ENCODE measurements around the gene TMEM151A.

DNA sequence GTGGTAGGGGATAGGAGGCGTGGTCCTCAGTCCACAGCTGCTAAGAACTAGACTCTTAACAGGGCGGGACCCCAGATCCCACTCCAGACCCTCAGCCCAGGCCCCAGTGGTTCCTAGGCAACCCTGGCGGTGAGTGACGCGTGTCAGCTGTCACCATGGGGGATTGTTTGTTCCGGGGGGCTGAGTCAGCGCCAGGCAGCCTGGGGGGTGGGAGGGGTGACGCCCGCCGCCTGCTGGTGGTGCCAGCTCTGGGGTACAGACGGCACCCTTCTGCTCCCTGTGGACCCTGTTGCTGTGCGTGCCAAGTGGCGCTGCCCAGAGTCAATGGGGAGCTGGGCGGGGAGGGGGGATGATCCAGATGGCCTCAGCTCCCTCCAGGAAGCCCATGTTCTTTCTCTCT lies 11.3 kb upstream of the TMEM151A start:
- TF ChIP-seq, protein P1, sequence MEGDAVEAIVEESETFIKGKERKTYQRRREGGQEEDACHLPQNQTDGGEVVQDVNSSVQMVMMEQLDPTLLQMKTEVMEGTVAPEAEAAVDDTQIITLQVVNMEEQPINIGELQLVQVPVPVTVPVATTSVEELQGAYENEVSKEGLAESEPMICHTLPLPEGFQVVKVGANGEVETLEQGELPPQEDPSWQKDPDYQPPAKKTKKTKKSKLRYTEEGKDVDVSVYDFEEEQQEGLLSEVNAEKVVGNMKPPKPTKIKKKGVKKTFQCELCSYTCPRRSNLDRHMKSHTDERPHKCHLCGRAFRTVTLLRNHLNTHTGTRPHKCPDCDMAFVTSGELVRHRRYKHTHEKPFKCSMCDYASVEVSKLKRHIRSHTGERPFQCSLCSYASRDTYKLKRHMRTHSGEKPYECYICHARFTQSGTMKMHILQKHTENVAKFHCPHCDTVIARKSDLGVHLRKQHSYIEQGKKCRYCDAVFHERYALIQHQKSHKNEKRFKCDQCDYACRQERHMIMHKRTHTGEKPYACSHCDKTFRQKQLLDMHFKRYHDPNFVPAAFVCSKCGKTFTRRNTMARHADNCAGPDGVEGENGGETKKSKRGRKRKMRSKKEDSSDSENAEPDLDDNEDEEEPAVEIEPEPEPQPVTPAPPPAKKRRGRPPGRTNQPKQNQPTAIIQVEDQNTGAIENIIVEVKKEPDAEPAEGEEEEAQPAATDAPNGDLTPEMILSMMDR (IDR thresholded peaks at IDR 0.05), result no peak
- no peak for TF ChIP-seq POLR2A (IDR thresholded peaks at IDR 0.05)
